NCI-H1436 (cell line): Measurements from ENCODE around the gene FDX1.
A peak's percentile ranks its signal among the peaks of the same experiment; 100 is the strongest.
"Not testable (repeated sequence)": the region's sequence is repeated elsewhere in the genome, so short reads cannot be mapped to it uniquely, and the experiment has no call there.

Experiments used
- DNase-seq: peaks from one replicate; lab custom pipeline; 2025; lab: John Stamatoyannopoulos, UW

FDX1 gene

GRCh38 chr11:110429731-110430266 lies at the start of gene FDX1:
Gene FDX1, plus strand, starts transcription at chr11:110429948. Its CDS starts 173 bp downstream, at chr11:110430121.
- DNase-seq, result peak; percentile 68

GRCh38 chr11:110380836-110381622 lies 48.7 kb upstream of the FDX1 start:
- DNase-seq, result no peak

- not testable (repeated sequence) for DNase-seq
Measured at GRCh38 chr11:110388231-110388630, 41.5 kb upstream of the FDX1 start.

- DNase-seq, result no peak
Measured at GRCh38 chr11:110389965-110390364, 39.8 kb upstream of the FDX1 start.

- DNase-seq, result no peak
Measured at GRCh38 chr11:110392056-110392455, 37.7 kb upstream of the FDX1 start.

- DNase-seq, result not testable (repeated sequence)
Measured at GRCh38 chr11:110397668-110398286, 32.0 kb upstream of the FDX1 start.

- not testable (repeated sequence) for DNase-seq
Measured at GRCh38 chr11:110403585-110403984, 26.2 kb upstream of the FDX1 start.

GRCh38 chr11:110405636-110406035 lies 24.1 kb upstream of the FDX1 start:
- not testable (repeated sequence) for DNase-seq

GRCh38 chr11:110407315-110407714 lies 22.4 kb upstream of the FDX1 start:
- no peak for DNase-seq

GRCh38 chr11:110409174-110409573 lies 20.6 kb upstream of the FDX1 start:
- DNase-seq, result no peak

GRCh38 chr11:110410651-110411050 lies 19.1 kb upstream of the FDX1 start:
- DNase-seq, result no peak

GRCh38 chr11:110415081-110415480 lies 14.7 kb upstream of the FDX1 start:
- DNase-seq, result no peak

- not testable (repeated sequence) for DNase-seq
Measured at GRCh38 chr11:110421658-110422057, 8.1 kb upstream of the FDX1 start.

- no peak for DNase-seq
Measured at GRCh38 chr11:110422306-110422905, 7.3 kb upstream of the FDX1 start.

- no peak for DNase-seq
Measured at GRCh38 chr11:110424775-110425444, 4.8 kb upstream of the FDX1 start.

- no peak for DNase-seq
Measured at GRCh38 chr11:110425751-110426545, 3.8 kb upstream of the FDX1 start.

- no peak for DNase-seq
Measured at GRCh38 chr11:110428040-110428439, 1.7 kb upstream of the FDX1 start.

- no peak for DNase-seq
Measured at GRCh38 chr11:110428956-110429730, 605 bp upstream of the FDX1 start.

GRCh38 chr11:110430267-110431050 lies 711 bp downstream of the FDX1 start:
- no peak for DNase-seq
